NCI-H187 (cell line): ENCODE measurements around the gene RAI14.

Experiments
- DNase-seq, 2 experiments: peaks; one replicate each; lab custom pipeline; 2025; lab: John Stamatoyannopoulos, UW

The RAI14 gene

DNA sequence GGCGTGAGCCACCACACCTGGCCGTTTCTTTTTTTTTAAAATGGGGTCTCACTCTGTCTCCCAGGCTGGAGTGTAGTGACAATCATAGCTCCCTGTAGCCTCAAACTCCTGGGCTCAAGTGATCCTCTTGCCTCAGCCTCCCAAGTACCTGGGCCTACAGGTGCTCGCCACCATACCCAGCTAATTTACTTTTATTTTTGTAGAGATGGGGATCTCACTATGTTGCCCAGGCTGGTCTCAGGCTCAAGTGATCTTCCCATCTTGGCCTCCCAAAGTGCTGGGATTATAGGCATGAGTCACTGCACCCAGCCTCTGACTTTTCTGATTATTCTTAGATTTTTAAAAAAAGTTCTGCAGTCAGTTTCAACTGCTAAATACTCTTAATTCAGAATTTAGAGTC, 21.3 kb downstream of the RAI14 start:
- no peak for DNase-seq

GRCh38 chr5:34680896-34681295, 24.8 kb downstream of the RAI14 start:
- DNase-seq, result no peak

DNA sequence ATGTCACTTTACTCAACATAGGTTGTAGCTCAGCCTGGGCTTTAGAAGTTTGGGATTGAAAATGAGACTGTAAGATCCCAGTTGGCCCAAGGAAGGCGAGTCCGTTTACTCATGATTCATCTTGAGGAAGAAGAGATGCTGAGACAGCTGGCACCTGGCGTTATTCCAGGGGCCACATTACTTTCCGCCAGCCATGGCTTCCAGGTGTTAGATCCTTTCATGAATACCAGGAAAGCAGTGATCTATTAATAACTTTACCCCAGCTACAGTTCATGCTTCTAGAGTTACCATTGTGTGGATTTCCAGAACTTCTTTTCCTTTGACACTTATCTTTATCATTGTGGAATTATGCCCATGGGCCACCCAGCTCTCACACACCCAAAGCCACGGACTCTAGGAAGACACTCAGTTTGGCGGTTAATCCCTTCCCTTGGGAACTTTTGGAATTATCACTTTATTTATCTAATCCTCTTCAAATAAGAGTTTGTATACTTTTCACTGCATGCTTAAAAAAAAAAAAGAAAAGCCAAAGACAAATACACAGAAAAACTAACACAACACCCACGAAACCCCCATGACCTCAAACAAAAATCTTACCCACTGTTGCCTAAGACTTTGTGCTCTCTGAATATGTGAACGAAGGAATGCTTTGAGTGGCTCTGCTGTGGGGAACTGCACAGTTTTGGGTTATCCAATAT, 26.9 kb downstream of the RAI14 start:
- DNase-seq, result no peak

GRCh38 chr5:34684281-34684979, 28.3 kb downstream of the RAI14 start:
- no peak for DNase-seq

DNA sequence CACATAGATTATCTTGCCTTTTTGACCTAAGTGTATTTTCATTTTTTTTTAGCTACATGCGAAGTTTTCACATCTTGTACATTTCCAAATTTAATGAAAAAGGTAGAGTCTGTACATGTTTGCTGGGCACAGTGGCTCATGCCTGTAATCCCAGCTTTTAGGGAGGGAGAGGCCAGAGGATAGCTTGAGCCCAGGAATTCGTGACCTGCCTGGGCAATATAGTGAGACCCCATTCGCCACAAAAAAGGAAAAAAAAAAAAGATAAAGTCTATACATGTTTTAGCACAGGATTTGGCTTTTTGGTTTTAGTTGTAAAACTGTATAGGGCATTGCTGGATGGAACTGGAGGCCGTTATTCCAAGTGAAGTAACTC, 28.8 kb downstream of the RAI14 start:
- no peak for DNase-seq

- no peak for DNase-seq
Measured at GRCh38 chr5:34685485-34686165, 29.5 kb downstream of the RAI14 start.

DNA sequence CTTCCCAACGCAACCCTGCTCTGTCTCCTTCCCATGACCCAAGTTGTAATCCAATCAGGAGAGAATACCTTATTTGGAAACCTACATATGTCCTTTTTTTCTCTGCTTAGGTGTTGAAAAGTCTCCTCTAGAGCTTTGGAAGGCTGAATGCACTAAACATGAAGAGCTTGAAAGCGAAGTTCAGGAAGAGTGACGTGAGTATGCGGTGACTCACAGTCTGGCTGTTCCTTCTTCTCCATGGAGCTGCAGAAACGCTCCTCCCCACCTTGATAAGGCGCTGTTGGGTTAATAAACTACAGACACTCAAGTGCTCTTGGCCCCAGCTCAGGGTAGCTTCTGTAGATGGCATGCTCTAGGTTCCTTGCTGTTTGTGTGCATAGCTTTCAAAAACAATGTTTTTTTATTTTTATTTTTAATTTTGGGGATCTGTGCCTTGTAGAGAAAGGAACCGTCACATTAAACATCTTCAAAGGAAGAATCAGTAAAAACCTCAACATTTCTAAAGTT, 30.7 kb downstream of the RAI14 start:
- no peak for DNase-seq

GRCh38 chr5:34687269-34688011, 31.3 kb downstream of the RAI14 start:
- DNase-seq, result no peak

GRCh38 chr5:34688015-34688810, 32.1 kb downstream of the RAI14 start:
- DNase-seq, result no peak

DNA sequence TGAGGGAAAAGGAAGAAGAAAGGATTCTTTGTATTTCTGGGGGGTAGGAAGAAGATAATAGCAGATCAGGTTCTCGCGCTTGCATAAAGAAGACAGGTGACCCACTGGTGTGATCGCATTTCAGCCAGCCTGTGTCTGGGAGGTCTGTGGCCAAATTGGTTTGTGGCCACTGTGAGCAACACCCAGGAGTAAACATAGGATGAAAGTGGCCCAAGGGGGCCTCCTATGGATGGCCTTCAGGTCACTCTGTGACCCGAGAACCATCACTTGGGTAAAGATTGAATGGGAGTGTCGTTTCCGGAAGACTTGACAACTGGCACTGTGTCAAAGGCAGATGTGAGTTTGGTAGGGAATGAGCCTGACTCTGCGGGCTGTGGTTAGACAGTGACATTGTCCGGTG, 34.2 kb downstream of the RAI14 start:
- no peak for DNase-seq

GRCh38 chr5:34690898-34691297, 34.8 kb downstream of the RAI14 start:
- DNase-seq, result no peak

GRCh38 chr5:34691326-34691725, 35.2 kb downstream of the RAI14 start:
- no peak for DNase-seq

DNA sequence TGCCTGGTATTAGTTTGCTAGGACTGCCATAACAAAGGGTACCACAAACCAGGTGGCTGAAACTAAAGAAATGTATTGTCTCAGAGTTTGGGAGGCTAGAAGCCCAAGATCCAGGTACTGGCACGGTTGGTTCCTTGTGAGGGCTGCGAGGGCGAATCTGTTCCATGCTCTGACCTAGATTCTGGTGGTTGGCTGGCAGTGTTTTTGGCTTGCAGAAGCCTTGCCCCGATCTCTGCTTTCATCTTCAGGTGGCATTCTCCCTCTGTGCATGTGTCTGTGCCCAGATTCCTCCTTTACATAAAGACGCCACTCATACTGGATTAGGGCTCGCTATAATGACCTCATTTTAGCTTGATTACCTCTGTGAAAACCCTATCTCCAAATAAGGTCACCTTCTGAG, 36.7 kb downstream of the RAI14 start:
- no peak for DNase-seq

GRCh38 chr5:34694012-34694411, 37.9 kb downstream of the RAI14 start:
- no peak for DNase-seq

- no peak for DNase-seq
Measured at GRCh38 chr5:34694685-34695084, 38.6 kb downstream of the RAI14 start.

GRCh38 chr5:34695275-34696027, 39.3 kb downstream of the RAI14 start:
- DNase-seq, result no peak

- no peak for DNase-seq
Measured at GRCh38 chr5:34697308-34698108, 41.4 kb downstream of the RAI14 start.

DNA sequence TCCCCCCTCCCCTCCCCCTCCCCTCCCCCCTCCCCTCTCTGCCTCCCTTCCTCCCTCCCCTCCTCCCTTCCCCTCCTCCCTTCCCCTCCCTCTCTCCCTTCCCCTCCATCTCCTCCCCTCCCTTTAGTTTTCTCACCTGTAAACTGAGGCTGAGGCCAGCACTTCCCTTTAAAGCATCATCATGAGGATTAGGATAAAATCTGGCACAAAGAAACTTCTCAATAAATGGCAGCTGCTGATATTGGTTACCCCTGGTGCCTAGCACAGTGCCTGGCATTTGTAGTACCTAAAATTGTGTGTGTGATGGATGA, 41.9 kb downstream of the RAI14 start:
- DNase-seq, result no peak

- no peak for DNase-seq
Measured at GRCh38 chr5:34698754-34699153, 42.6 kb downstream of the RAI14 start.
